Stimulated activated CD4-positive, alpha-beta T cell treated with anti-CD3 and anti-CD28 coated beads, TNF-alpha, amount 100 ng/mL, for 4 hours (primary cell): Measurements from ENCODE around the gene TSPEAR.

Source experiments
- DNase-seq, 3 experiments: peaks; one replicate each; pipeline ENCODE4 v3.0.0-alpha.2; 2020; ENCODE audit warnings: low read depth in 3 of 3

TSPEAR gene

DNA sequence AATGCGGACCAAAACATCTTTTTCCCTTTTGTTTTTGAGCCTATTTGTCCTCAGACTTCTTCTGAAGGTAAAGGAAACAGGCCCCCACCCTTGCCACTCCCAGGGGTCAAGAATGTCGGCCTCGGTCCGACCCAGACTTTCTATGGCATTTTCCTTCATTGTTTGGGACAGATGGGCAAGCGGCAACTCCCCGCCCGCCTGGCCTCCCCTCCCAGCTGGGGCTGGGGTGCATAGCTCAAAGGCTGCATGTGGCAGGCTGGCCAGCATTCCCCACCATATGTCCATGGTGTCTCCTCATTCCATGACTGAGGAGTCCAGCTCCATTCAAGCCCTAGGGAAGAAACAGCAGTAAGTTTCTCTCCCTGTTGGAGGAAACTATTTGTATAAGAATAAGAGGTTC, 29.4 kb upstream of the TSPEAR start:
- no peak for DNase-seq

DNA sequence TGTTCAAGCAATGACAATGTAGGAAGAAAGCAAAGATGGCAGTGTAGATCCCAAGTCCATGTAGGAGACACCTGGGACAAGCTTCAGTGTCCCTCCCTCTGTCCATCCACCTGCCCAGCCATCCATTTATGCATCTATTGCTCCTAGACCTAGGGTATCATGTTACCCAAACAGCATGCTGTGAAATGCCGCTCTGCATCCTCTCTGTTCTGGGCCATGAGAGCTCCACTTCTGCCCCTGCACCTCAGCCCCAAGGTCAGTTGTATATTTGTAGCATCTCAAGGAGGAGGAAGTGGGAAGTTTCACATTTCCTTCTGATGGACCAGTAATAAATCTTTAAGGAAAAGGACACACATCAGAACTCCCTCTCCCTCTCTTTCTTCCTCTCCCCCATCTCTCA, 27.9 kb upstream of the TSPEAR start:
- DNase-seq: no peak

DNA sequence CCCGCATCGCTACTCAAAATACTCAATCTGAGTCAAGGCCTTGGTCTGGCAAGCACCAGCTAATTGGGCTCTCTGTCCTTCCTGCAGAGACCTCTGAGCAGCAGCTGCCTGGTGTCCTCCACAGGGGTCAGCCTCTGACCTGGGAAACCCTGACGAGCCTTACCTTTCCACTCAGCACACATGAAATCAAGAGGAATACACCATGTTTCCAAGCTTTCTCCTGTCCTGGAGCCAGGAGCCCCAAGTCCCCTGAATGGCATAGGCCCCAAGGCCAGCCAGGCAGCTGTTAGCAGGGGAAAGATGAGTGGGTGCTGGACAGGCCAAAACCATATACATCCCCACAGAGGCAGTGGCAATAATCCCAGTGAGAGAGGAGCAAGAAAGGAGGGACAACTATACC, 27.2 kb upstream of the TSPEAR start:
- DNase-seq: no peak

DNA sequence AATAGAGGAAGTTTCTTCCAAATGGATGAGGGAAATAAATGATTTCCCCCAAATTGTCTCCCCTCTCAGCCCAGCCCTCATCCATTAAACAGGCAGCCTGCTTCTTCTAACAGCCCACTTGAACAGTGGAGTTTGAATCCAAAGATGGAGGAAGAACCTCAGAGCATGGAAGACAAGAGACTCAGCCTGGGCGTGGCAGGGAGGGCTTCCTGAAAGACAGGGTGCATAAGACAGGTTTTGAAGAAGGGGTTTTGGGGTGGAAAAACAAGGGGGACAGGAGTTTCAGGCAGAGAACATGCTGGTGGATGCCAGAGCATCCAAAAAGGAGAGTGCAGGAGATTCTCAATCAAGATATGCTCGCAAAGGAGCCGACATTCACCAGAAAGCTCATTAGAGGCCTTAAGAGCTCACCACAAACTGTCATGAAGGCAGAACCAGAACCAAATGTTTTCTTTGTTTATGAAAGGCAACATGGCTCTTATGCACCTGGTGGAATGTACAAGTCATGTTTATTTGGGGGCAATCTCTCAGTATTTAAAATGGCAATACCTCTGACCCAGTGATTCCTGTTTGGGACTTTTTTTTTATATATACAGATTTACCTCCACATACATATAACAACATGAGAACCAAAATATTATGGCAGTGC, 26.5 kb upstream of the TSPEAR start:
- no peak for DNase-seq

DNA sequence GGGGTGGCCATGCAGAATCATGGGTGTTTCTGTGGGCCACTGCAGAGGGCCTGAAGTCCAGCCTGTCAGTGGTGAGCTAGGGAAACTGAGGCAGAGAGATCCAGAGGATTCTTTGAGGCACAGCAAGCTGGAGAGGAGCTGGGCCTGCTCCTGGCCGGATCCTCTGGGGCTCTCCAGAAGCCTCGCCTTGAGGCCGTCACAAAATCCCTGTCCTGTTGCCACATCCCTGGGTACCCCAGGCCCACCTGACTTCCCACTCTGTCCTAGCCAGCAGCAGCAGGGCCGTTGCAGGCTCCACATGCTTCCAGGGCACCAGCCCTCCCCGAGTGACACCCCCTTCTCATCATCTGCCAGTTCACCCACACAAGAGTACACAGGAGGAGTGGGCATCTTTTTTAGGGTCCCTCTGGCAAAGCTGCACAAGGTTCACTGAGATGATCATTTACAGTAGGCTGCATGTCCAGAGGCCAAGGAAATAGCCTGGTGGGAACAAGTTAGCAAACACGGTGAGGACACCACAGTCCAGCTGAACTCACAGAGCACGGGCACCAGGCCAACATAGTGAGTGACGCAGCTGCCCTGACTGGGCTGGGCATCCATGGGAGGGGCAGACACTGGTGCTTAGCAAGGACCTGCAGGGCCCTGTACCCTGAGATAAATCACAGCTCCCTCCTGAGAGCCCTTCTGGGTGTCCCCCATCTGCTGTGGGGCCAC, 25.1 kb upstream of the TSPEAR start:
- no peak for DNase-seq

DNA sequence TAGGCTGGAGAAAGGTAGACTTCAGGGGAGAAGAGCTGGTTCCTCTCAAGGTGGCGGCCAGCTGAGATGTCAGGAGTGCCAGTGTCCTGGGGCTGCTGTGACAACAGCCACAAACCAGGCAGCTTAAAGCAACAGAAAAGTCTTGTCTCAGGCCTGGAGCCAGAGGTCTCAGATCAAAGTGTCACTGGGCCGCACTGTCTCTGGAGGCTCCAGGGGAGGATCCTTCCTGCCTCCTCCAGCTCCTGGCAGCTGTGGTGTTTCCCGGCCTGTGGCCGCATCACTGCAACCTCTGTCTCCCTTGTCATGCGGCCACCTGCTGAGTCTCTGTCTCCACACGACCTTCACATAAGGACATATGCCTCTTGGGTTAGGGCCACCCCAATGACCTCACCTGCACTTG, 24.4 kb upstream of the TSPEAR start:
- DNase-seq: no peak

DNA sequence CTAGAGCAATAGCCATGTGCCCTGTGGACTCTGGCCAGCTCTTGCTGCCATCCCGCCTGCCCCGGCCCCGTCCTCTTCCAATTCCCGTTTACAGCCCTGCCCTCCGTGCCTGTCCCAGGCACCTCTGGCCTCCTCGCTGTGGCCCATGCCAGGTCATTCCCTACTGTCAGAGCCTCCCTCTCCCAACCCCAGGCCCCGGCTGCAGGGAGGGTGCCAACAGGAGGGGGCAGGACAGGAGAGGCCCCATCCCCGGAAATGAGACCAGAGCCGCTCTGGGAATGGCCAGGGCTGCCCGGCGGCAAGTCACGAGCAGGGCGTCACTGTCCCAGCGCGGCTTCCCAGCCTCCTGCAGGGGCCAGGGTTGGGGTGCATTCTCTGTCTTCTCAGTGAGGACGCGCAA, 23.5 kb upstream of the TSPEAR start:
- DNase-seq: no peak

DNA sequence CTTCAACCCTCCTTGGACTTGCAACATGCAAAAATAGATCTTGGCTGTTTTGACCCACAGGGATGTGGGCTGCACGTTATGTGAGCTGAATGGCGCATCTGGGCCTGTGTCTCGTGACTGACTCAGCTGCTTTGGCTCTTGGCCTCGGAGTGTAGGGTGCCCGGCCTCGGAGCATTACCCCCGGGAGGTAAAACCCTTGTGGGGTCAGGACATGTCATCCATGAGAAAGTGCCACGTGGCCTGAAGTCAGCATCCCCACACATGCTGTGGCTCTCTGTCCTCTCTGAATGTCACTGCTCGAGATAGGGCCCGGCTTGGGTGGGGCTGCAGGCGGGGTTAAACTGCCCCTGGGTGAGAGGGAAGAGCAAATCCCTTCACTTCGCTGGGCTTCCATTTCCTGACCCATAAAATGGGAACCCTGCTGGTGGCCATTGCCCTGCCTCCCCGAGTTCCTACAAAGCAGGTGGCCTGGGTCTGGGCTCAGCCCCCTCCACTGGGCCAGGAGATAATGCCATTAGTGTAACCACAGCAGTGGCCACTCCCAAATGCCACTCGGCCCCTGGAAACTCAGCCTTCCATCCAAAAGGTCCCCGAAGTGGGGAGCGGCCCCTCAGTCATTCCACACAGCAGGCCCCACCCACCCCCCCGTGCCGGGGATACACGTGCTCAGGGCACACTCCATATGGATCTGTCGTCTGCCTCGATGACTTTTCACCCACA, 22.8 kb upstream of the TSPEAR start:
- no peak for DNase-seq

DNA sequence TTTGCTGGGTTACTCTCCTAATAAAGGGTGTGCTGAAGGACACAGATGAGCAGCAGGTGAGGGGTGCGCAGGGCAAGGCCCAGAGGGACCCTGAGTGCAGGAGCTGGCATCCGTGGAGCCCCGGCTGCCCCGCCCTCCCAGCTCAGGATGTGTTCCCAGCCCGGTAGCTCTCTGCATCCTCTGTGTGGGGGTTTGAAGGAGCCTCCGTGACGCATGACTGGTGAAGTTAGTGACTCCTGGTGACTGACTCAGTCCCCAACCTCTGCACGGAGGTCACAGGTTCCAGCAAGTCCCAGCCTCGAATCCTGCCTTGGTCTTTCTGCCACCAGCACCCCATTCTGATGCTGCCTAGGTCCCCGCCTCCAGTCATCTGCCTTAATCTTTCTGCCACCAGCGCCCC, 21.6 kb upstream of the TSPEAR start:
- DNase-seq: no peak

DNA sequence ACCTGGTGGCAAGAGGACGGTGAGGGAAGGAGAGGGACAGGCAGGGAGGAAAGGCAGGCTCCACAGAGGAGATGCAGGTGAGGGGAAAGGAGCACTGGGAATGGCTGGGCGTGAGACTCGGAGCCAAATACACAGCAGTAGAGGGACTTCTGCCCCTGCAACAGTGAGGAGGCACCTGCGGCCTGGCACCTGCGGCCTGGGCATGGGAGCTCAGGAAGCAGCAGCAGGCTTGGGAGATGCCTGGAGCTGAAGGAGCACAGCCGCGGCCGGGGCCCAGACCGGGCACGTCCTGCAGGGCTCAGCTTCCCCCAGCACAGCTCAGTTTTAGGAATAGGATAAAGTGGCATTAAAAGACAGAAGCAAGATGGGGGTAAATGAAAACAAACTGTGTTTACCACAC, 20.9 kb upstream of the TSPEAR start:
- no peak for DNase-seq

DNA sequence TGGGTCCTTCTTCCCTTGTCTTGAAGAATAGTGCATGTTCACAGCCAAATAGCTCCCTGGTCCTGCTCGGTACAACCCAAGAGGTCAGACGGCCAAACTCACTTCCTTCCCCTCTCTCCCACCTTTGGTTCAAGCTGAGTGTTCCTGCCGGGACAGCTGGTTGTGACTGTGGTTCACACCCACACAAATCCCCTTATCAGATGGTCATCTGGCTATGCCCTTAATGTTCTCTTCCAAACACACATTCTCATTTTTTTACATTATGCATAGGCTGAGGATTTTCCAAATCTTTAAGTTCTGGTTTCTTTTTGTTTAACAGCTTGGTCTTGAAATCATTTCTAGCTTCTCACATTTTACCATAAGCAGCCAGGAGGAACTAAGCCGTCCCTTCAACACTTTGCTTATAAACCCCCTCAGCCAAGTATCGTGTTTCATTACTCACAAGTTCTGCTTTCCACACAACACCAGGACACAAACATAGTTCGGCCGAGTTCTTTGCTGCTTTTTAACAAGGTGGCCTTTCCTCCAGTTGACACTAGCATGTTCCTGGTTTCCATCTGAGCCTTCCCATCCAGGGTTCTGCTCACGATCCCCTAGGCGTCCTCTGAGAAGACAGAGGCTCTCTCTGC, 19.7 kb upstream of the TSPEAR start:
- no peak for DNase-seq

DNA sequence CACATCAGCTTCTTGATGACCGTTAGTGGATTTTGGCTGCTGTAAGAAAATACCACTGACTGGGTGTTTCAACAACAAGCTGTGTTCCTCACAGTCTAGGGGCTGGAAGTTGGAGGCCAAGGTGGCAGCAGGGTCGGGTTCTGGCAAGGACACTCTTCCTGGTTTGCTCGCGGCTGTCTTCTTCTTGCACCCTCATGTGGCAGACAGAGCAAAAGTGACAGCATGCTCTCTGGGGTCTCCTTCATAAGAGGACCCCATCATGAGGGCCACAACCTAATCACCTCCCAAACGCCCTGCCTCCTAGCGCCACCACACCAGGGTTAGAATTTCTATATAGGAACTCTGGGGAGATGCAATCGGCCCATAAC, 18.6 kb upstream of the TSPEAR start:
- DNase-seq: no peak

DNA sequence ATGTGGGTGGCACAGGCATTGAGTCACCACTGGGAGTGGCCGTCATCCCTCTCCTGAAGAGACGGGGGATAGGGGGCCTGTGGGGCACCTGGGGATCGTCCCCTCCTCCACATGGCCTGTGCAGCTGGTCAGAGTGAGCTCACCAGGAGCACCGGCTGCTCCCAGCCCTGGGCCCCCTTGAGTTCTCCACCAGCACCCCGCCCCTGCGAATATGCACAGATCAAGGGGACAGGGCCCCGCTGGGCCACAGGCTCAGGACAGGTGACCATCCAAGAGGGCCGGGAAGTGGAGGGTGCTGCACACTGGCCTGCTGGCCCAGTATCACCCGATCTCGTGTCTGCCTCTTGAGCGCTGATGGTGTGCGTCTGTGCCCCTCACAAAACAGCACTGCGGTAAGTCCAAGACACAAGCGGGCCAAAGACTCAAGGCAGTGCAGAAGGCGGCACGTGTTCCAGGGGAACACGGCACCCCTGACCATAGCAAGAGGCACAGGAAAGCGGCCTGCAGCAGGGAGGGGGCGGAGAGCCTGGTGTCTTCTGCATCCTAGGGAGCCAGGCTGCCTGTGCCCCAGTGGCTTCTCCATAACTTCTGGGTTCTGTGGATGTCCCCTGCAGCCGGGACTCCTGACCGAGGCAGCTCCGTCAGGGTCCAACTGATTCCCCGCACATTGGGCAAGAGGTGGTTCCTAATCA, 18.1 kb upstream of the TSPEAR start:
- DNase-seq: no peak

DNA sequence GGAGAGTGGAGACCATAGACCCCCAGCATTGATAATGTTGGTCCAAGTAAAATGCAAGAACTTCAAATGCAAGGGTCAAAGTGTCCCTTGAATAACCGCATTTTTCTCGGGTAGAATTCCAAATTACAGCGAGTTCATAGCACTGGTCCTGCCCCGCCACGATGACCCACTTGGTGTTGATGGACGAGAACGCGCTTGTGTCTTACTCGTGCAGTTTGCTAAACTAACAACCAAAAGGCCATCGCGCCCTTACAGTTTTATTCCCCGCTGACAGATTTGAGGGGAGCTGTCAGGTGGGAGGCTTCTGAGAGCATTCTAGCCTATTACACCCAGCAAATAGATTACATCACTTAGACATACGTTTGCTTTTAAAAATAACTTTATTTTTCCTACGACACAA, 17.3 kb upstream of the TSPEAR start:
- no peak for DNase-seq

DNA sequence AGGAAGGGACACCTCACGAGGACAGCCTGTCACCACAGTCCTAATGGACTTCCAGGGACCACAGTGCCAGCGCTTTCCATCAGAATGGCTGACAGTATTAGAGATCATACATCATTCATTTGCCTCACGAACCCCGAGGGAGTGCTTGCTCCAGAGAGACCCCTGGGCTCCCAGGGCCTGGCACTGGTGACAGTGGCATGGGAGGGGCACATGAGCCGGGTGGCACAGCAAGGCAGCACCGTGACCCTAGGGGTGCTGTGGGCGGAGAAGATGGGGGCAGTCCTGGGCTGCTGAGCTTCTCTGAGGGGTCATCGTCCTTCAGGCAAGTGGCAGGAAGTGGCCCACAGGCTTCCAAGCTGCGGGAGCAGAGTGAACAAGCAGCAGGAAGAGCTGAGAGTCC, 16.4 kb upstream of the TSPEAR start:
- no peak for DNase-seq

DNA sequence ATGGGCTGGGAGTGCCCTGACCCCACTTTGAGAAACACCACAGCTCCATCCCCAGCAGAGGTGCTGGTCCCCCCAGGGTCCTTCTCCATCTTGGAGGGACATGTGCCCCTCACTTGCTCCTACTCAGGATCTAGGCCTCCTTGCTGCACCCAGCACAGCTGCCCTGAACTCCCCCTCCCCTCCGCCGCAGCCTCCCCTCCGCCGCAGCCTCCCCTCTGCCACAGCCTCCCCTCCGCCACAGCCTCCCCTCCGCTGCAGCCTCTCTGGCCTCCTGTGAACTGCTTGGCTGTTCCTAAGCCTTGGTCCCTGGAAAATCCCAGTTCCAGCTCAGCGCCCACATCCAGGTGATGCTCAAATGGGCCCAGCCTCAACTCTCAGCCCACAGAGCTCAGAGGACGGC, 15.9 kb upstream of the TSPEAR start:
- DNase-seq: no peak

DNA sequence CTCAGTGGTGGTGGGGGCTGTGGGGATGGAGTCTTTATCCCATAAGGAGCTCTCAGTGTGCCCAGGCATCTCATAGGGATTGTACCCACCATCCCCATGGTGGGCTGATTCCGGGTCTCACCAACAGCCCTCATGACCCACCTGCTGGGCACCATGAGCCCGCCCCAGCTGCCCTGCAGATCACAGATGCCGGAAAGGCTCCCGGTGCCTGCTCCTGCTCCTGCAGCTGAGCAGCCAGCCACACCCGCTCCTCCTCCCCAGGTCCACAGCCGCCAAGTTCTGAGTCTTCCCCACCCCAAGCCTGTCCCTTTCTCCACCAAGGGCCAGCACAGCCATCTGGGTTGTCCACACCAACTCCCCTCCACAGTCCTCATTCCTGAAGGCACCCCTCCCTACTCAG, 15.5 kb upstream of the TSPEAR start:
- no peak for DNase-seq

DNA sequence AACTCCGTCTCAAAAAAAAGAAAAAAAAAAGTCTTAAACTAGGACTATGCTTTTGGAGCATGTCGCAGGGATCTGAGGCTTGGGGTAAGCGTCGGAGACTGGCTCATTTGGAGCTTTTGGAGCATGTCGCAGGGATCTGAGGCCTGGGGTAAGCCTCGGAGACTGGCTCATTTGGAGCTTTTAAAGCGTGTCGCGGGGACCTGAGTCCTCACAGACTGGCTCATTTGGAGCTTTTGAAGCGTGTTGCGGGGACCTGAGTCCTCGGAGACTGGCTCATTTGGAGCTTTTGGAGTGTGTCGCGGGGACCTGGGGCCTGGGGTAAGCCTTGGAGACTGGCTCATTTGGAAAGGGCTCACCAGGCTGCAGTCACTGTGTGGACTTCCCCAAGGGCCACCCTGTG, 13.6 kb upstream of the TSPEAR start:
- no peak for DNase-seq

DNA sequence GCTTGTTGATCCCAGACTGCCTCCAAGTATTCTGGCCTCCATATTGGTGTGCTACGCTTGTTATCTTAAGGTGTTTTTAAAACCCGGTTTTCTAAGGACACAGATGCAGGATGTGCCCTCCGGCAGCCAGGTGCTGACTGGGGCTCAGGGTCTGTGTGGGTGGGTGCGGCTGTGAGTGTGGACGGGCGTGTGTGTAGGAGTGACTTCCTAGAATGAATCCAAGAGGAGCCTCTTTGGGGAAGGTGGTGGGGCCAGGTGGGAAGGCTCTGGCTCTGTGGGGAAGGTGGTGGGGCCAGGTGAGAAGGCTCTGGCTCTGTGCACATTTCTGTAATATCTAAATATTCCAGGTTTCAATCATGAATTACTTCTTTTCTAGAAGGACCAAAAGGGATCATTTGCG, 12.8 kb upstream of the TSPEAR start:
- no peak for DNase-seq

DNA sequence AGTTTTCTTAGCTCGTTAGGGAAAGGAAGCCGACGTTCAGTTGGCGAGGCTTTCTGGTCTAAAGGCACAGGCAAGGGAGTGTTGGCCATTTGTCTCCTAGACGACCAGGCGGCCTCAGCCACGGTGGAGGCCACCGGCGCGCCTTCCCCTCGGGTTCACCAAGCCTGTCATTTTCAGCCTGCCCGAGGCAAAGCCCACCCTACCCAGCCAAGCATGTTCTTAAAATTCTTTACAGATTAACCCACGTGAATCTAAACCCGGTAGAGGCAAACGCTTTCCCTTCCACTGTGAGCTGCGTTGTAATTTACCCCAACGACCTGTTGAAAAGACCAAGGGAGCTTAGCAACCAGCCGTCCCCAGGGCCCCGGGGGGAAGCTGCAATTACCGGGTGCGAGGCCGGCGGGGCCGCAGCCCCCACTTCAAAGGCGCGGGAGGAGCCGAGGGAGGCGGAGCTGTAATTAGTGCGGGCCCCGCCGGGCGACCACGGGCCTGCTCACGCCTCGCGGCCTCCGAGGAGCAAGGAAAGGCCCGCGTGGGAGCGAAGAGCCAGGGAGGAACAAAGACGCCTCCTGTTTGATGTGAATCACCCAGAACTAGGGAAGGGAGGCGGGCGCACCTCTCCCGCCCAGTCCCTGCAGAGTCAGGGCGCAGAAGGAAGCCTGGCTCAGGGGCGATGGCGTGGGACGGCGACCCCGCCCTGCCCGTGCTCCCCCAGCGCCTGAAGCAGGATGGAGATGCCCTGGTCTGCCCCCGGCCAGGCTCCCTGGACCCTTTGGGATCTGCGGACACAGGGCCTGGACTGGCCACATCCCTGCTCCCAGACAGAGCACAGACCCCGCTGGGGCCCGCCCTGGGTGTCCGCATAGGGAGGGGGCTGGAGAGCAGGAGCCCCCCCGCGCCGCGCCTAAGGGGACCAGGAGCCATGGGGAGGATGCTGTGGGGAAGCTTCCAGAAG, 12.1 kb upstream of the TSPEAR start:
- no peak for DNase-seq

DNA sequence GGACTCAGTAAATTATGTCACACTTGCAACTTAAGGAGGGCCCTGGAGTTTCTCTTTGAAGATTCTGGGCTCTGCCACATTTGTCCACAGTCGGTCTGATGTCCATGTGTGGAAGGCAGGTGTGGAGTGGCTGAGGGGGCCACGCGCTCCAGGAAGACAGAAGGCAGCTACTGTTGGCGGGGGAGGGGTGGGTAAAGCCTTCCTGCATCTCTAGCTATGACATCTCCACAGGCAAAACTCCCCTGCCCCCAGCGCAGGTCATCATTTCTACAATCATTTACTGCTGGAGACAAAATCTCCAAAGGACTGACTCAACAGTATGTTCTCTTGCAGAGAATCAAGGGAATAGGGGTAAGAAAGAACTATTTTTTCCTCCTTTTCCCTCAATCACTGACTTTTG, 11.4 kb upstream of the TSPEAR start:
- no peak for DNase-seq
